Natural killer cell (primary cell): ENCODE measurements around the gene AKAP13. TPM values are rescaled to one million over a fixed set of nuclear protein-coding genes. Genes with fewer than 3 reads are reported as not detected.

Source experiments
- ATAC-seq, 3 donors: fragments of 150-1000 bp in 2 of 3; fragments of 200-7000 bp in 1 of 3; cut with Tn5 transposase; 1 replicate in 1 of 3; 2 replicates in 2 of 3; pipeline ENCODE4 v1.10.0; 2021; ENCODE audit warnings: mild to moderate bottlenecking in 2 of 3, moderate library complexity in 2 of 3
- DNase-seq, 2 donors: peaks; one replicate each; pipeline versions ENCODE4 v3.0.0 to v3.0.0-alpha.2; 2013 to 2021; ENCODE audit warnings: mixed read lengths in 1 of 2
- H3K27ac ChIP-seq: one replicate; pipeline ENCODE4 v1.5.1; 2013; ENCODE audit warnings: mild to moderate bottlenecking, low read length
- H3K27me3 ChIP-seq: one replicate; pipeline ENCODE4 v1.6.1; 2013; ENCODE audit warnings: low read length; ENCODE audit not compliant: control insufficient read depth, insufficient read depth
- H3K36me3 ChIP-seq: one replicate; pipeline ENCODE4 v1.6.1; 2013; ENCODE audit warnings: low read length; ENCODE audit not compliant: control insufficient read depth, insufficient read depth
- H3K4me1 ChIP-seq: one replicate; pipeline ENCODE4 v1.6.1; 2013; ENCODE audit warnings: low read length; ENCODE audit not compliant: control insufficient read depth, insufficient read depth
- H3K4me3 ChIP-seq: one replicate; pipeline ENCODE4 v1.5.1; 2013; ENCODE audit warnings: low read length
- H3K9me3 ChIP-seq: one replicate; pipeline ENCODE4 v1.6.1; 2013; ENCODE audit warnings: low read length; ENCODE audit not compliant: control insufficient read depth, insufficient read depth
- H3K27ac Mint-ChIP-seq, 2 donors: one replicate each; pipeline ENCODE4 v1.8.0; 2022; ENCODE audit warnings: mild to moderate bottlenecking in 2 of 2, mixed read lengths in 2 of 2, moderate library complexity in 1 of 2
- H3K27me3 Mint-ChIP-seq, 2 donors: one replicate each; pipeline ENCODE4 v1.8.0; 2022; ENCODE audit warnings: low read depth in 2 of 2, mixed read lengths in 2 of 2
- H3K36me3 Mint-ChIP-seq: one replicate; pipeline ENCODE4 v1.8.0; 2022; ENCODE audit warnings: mixed read lengths
- H3K4me1 Mint-ChIP-seq, 2 donors: one replicate each; pipeline ENCODE4 v1.8.0; 2022; ENCODE audit warnings: mixed read lengths in 2 of 2
- H3K4me3 Mint-ChIP-seq: one replicate; pipeline ENCODE4 v1.8.0; 2022; ENCODE audit warnings: mild to moderate bottlenecking, moderate library complexity, mixed read lengths
- H3K9me3 Mint-ChIP-seq, 2 donors: one replicate each; pipeline ENCODE4 v1.8.0; 2022; ENCODE audit warnings: mixed read lengths in 2 of 2
- CTCF ChIP-seq: fragments of 200-600 bp; IDR thresholded peaks from one replicate; pipeline ENCODE4 v1.8.0; 2022; ENCODE audit warnings: antibody characterized with exemption
- WGBS: methylation state at CpG from one replicate; pipeline ENCODE4 v1.1.7; 2013; ENCODE audit warnings: missing lambda C conversion rate; ENCODE audit not compliant: insufficient coverage; 5-methylcytosine and 5-hydroxymethylcytosine counted together
- intact Hi-C: fragments of 100-400 bp; cut with micrococcal nuclease; formaldehyde crosslinking; loops from one replicate; pipeline ENCODE4 v1.14.2; 2022
- total RNA-seq, 4 donors: library from RNA; stranded (reverse); fragments of 120-200 nt in 1 of 4; gene quantifications; one replicate each; pipeline versions ENCODE4 v1.2.3 to v1.2.4, GENCODE V29; 2013 to 2022

Gene AKAP13
- total RNA-seq, 3 donors from 2014 or later (not counting 1 experiment from before 2014, with no cell fraction given) = 573 to 661 (median 647) TPM

DNA sequence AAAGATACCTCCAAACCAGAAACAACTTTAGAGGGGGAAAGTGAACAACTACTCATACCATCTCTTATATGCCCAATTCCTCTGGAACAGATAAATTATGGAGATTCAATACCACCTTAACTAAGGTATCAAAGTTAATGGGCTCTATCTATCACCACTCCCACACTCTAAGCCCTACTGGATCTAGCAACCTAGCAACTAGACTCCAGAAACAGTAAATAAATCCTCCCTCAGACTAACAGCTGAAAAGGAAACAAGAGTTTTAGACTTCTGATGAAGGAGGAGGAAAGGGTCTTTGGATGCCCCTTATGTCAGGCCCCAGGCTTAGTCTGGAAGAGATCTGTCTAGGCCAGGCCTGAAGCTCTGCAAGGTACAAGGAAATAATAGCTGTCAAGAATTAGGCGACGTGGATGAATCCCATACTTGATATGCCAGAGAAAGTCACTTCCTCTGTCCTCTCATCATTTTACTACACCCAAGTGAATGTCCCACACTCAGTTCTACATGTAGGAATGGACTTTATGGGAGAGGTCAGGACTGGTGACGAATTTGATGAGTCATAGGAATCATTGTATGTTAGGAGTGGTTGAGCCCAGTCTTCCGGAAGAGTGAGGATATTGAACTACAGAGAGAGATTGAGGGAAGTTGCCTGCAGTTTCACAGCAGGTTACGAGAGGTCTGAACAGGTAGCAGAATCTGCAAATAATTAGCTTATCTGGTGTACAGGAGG lies 113.8 kb downstream of the AKAP13 start:
- intact Hi-C loops = loop anchor here (5.0 kb wide), 1 partner anchor 88 kb away; no protein-coding TSS in a partner anchor
- no peaks in the 10 kb centered on the region for H3K36me3 ChIP-seq
- no peak overlapping the region for H3K4me3 ChIP-seq
- Mint-ChIP-seq H3K36me3 (no peaks in the 10 kb centered on the region), H3K4me3 (no peak overlapping the region), H3K27me3 (no peaks in the 10 kb centered on the region), H3K9me3 (no peaks in the 10 kb centered on the region), H3K4me1 (peaks cover 33 to 47% of the 10 kb centered on the region in 2 donors), H3K27ac (peak overlapping the region in 1 of 2 donors; percentile 75)
- no peak for TF ChIP-seq CTCF
- WGBS = 89% methylated on average over 5 of the region's 5 CpGs
- DNase-seq = peak in 1 of 2 donors; percentile 26
- no peaks in the 10 kb centered on the region for H3K9me3 ChIP-seq
- H3K27me3 ChIP-seq = no peaks in the 10 kb centered on the region
- ATAC-seq = peak in 2 of 3 donors; percentile 67 to 82
- H3K4me1 ChIP-seq = peaks cover 6% of the 10 kb centered on the region
- no peak overlapping the region for H3K27ac ChIP-seq

- TF ChIP-seq CTCF = no peak
- no peaks in the 10 kb centered on the region for H3K27me3 Mint-ChIP-seq
- Histone ChIP-seq H3K4me3 (no peak overlapping the region), H3K27ac (no peak overlapping the region), H3K27me3 (no peaks in the 10 kb centered on the region), H3K4me1 (peaks cover 6% of the 10 kb centered on the region), H3K36me3 (no peaks in the 10 kb centered on the region), H3K9me3 (no peaks in the 10 kb centered on the region)
- no peaks in the 10 kb centered on the region for H3K36me3 Mint-ChIP-seq
- peaks cover 27 to 50% of the 10 kb centered on the region in 2 donors for H3K4me1 Mint-ChIP-seq
- no peaks in the 10 kb centered on the region for H3K9me3 Mint-ChIP-seq
- intact Hi-C loops = no loop called here
- peak overlapping the region in 1 of 2 donors; percentile 75 for H3K27ac Mint-ChIP-seq
- WGBS = 100% methylated on average over 3 of the region's 3 CpGs
- no peak overlapping the region for H3K4me3 Mint-ChIP-seq
- DNase-seq (no peak), ATAC-seq (no peak)
Observed at GRCh38 chr15:85495096-85495495, 114.7 kb downstream of the AKAP13 start.

DNA sequence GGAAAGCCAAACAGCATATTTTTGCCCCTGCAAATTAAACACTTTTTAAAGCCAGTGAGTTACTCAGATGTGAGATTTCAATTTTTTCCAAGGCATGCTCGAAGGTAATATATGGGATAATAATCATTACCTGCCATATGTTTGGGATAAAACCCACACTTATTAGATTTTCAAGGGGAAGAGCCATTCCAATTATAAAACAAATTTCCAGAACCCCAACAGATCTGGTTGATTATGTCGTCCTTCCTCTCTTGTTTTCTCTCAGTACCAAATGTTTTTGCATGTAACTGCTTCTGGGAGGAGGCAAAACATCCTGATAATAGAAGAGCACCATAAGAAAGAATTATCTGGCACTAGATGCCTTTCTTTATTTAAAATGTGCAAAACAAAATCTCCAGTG lies 115.1 kb downstream of the AKAP13 start:
- 100% methylated on average over 1 of the region's 2 CpGs for WGBS
- no peak for TF ChIP-seq CTCF
- no peak for ATAC-seq
- no peak overlapping the region for H3K4me3 Mint-ChIP-seq
- H3K27me3 Mint-ChIP-seq = no peaks in the 10 kb centered on the region
- Histone ChIP-seq H3K4me1 (peaks cover 6% of the 10 kb centered on the region), H3K36me3 (no peaks in the 10 kb centered on the region), H3K27me3 (no peaks in the 10 kb centered on the region), H3K9me3 (no peaks in the 10 kb centered on the region), H3K27ac (no peak overlapping the region), H3K4me3 (no peak overlapping the region)
- DNase-seq = no peak
- intact Hi-C loops = no loop called here
- no peak overlapping the region for H3K27ac Mint-ChIP-seq
- H3K4me1 Mint-ChIP-seq = peaks cover 23 to 48% of the 10 kb centered on the region in 2 donors
- no peaks in the 10 kb centered on the region for H3K36me3 Mint-ChIP-seq
- H3K9me3 Mint-ChIP-seq = no peaks in the 10 kb centered on the region

GRCh38 chr15:85496151-85496550 lies 115.7 kb downstream of the AKAP13 start:
- Histone ChIP-seq H3K27ac (no peak overlapping the region), H3K4me3 (no peak overlapping the region), H3K27me3 (no peaks in the 10 kb centered on the region), H3K36me3 (no peaks in the 10 kb centered on the region), H3K4me1 (peaks cover 6% of the 10 kb centered on the region), H3K9me3 (no peaks in the 10 kb centered on the region)
- Mint-ChIP-seq H3K36me3 (no peaks in the 10 kb centered on the region), H3K4me3 (no peak overlapping the region), H3K27ac (no peak overlapping the region), H3K27me3 (no peaks in the 10 kb centered on the region), H3K4me1 (peaks cover 19 to 42% of the 10 kb centered on the region in 2 donors), H3K9me3 (no peaks in the 10 kb centered on the region)
- no peak for TF ChIP-seq CTCF
- intact Hi-C loops = no loop called here
- 78% methylated on average over 8 of the region's 8 CpGs for WGBS
- ATAC-seq = no peak
- DNase-seq = no peak
